Tibial nerve (tissue), 4 donors: ENCODE data around the gene FGB. TPM values are rescaled to one million over a fixed set of nuclear protein-coding genes. Genes with fewer than 3 reads are reported as not detected.

Experiments used
- DNase-seq, 2 donors: peaks; one replicate each; pipeline ENCODE4 v3.0.0-alpha.2; 2019; ENCODE audit warnings: low spot score in 2 of 2
- H3K27ac ChIP-seq, 4 donors: fragments of 200-600 bp; sonication (generic) in 3 of 4; one replicate each; pipeline ENCODE4 v1.5.1; 2017 to 2019; ENCODE audit warnings: mild to moderate bottlenecking in 1 of 4
- H3K27me3 ChIP-seq, 2 donors: fragments of 200-600 bp; sonication (generic) in 1 of 2; one replicate each; pipeline versions ENCODE4 v1.5.1 to v1.6.0; 2017 to 2019
- H3K36me3 ChIP-seq, 3 donors: fragments of 200-600 bp; sonication (generic); one replicate each; pipeline ENCODE4 v1.5.1; 2018 to 2019
- H3K4me1 ChIP-seq, 4 donors: fragments of 200-600 bp; sonication (generic) in 3 of 4; one replicate each; pipeline ENCODE4 v1.5.1; 2017 to 2019
- H3K4me3 ChIP-seq, 4 donors: fragments of 200-600 bp; sonication (generic) in 3 of 4; one replicate each; pipeline ENCODE4 v1.5.1; 2017 to 2019; ENCODE audit warnings: mild to moderate bottlenecking in 1 of 4, moderate library complexity in 1 of 4
- H3K9me3 ChIP-seq, 4 donors: fragments of 200-600 bp; sonication (generic) in 3 of 4; one replicate each; pipeline ENCODE4 v1.5.1; 2017 to 2019
- EP300 ChIP-seq, 2 donors: sonication (generic); formaldehyde crosslinking; IDR thresholded peaks; one replicate each; pipeline ENCODE4 v1.6.1; 2017; ENCODE audit warnings: antibody characterized with exemption in 2 of 2, mild to moderate bottlenecking in 1 of 2
- POLR2A ChIP-seq, 2 donors: fragments of 450-650 bp; IDR thresholded peaks; one replicate each; pipeline ENCODE4 v1.6.1; 2017; ENCODE audit warnings: antibody characterized with exemption in 2 of 2, mild to moderate bottlenecking in 2 of 2, moderate library complexity in 2 of 2
- WGBS, 2 donors: methylation state at CpG; one replicate each; pipeline ENCODE4 v1.1.5; 2018; 5-methylcytosine and 5-hydroxymethylcytosine counted together
- total RNA-seq, 4 donors: library from RNA; depleted of rRNA; stranded (reverse); fragments of >200 nt; gene quantifications; one replicate each; pipeline ENCODE4 v1.1.0, GENCODE V29; 2016
- TF ChIP-seq, protein P1 (sequence below), 5 experiments: fragments of 200-600 bp in 3 of 5; fragments of 450-650 bp in 2 of 5; sonication (generic) in 3 of 5; IDR thresholded peaks; one replicate each; pipeline ENCODE4 v1.5.1; 2016 to 2019; ENCODE audit warnings: antibody characterized with exemption in 5 of 5, mild to moderate bottlenecking in 3 of 5, moderate library complexity in 2 of 5

The FGB gene
- total RNA-seq, 4 donors from 2014 or later: not detected

DNA sequence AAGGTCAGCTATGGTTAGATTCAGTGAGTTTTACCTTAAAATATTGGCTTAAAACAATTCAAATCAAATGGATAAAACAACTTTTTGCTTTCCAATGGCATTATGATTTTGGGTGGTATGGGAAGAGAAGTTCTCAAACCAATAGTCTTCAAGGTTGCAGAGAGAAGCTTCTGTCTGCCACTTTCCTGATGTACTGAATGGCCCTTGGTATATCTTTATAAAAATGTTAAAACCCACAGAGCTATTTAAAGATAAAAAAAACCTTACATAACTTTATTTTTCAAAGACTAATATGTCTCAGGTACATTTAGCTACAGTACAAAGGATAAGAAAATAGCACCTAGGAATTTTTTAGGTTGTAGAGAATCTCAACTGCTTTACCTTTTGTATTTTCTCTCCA, 20.9 kb downstream of the FGB start:
- no peak overlapping the region for H3K27ac ChIP-seq
- H3K4me1 ChIP-seq: no peaks in the 10 kb centered on the region
- no peak for DNase-seq
- TF ChIP-seq EP300 (IDR thresholded peaks at IDR 0.05) (no peak), POLR2A (IDR thresholded peaks at IDR 0.05) (no peak)
- TF ChIP-seq, protein P1, sequence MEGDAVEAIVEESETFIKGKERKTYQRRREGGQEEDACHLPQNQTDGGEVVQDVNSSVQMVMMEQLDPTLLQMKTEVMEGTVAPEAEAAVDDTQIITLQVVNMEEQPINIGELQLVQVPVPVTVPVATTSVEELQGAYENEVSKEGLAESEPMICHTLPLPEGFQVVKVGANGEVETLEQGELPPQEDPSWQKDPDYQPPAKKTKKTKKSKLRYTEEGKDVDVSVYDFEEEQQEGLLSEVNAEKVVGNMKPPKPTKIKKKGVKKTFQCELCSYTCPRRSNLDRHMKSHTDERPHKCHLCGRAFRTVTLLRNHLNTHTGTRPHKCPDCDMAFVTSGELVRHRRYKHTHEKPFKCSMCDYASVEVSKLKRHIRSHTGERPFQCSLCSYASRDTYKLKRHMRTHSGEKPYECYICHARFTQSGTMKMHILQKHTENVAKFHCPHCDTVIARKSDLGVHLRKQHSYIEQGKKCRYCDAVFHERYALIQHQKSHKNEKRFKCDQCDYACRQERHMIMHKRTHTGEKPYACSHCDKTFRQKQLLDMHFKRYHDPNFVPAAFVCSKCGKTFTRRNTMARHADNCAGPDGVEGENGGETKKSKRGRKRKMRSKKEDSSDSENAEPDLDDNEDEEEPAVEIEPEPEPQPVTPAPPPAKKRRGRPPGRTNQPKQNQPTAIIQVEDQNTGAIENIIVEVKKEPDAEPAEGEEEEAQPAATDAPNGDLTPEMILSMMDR (IDR thresholded peaks at IDR 0.05): no peak
- H3K4me3 ChIP-seq: no peak overlapping the region
- no peaks in the 10 kb centered on the region for H3K36me3 ChIP-seq
- H3K9me3 ChIP-seq: no peaks in the 10 kb centered on the region
- no peaks in the 10 kb centered on the region for H3K27me3 ChIP-seq

DNA sequence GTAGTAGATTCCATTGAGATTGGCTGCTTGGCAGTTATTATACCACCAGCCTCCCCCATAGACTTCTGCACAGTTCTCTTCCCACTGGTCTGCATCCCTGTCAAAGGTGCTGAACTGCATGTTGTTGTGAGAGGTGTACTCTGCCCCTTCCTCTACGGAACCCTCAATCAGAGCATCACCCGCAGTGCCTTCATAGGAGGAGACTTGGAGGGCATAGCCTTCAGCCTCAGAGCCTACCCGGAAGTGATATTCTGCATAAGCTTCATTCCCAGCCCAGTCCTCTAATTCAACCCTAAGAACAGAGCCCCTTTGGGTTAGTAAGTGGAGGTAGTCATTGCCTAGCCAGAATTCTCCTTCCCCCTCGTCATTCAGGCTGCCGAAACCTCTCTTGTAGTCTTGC, 21.4 kb downstream of the FGB start:
- 89 to 92% methylated on average over 5 of the region's 5 CpGs for WGBS, 2 donors
- DNase-seq: no peak
- no peaks in the 10 kb centered on the region for H3K4me1 ChIP-seq
- H3K27me3 ChIP-seq: no peaks in the 10 kb centered on the region
- no peaks in the 10 kb centered on the region for H3K9me3 ChIP-seq
- no peak overlapping the region for H3K27ac ChIP-seq
- no peak overlapping the region for H3K4me3 ChIP-seq
- no peaks in the 10 kb centered on the region for H3K36me3 ChIP-seq
- TF ChIP-seq, protein P1 (IDR thresholded peaks at IDR 0.05): no peak
- TF ChIP-seq POLR2A (IDR thresholded peaks at IDR 0.05): no peak
- TF ChIP-seq EP300 (IDR thresholded peaks at IDR 0.05): no peak

DNA sequence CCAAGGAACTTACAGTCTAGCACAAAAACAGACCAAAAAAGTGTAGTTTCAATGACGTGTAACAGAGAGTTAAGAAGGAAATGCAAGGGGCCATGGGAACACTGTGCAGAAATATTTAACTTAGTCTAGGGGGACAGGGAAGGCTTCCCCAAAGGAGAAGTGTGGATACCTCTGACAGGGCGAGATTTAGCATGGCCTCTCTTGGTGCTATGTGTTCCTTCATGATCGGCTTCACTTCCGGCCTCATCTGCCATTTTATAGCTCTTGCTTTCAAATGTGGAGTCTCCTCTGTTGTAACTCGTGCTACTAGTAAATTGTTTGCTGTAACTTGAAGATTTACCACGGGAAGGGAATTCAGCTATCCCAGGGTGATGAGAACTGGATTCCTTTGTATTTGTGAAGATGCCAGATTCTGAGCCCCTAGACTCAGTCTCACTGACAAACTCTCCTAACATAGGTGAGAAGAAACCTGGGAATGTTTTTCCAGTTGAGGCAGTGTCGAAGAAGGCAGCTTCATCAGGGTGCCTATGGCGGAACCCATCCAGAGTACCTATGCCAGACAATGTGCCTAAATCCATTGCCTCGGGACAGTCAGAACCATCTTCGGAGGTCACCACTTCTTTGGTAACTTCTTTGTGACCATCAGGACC, 22.7 kb downstream of the FGB start:
- 85% methylated on average over 10 of the region's 10 CpGs for WGBS, 2 donors
- Histone ChIP-seq H3K4me3 (no peak overlapping the region), H3K36me3 (no peaks in the 10 kb centered on the region), H3K27me3 (no peaks in the 10 kb centered on the region), H3K27ac (no peak overlapping the region), H3K9me3 (no peaks in the 10 kb centered on the region), H3K4me1 (no peaks in the 10 kb centered on the region)
- TF ChIP-seq, protein P1 (IDR thresholded peaks at IDR 0.05): no peak
- no peak for TF ChIP-seq EP300 (IDR thresholded peaks at IDR 0.05)
- no peak for TF ChIP-seq POLR2A (IDR thresholded peaks at IDR 0.05)
- DNase-seq: no peak

DNA sequence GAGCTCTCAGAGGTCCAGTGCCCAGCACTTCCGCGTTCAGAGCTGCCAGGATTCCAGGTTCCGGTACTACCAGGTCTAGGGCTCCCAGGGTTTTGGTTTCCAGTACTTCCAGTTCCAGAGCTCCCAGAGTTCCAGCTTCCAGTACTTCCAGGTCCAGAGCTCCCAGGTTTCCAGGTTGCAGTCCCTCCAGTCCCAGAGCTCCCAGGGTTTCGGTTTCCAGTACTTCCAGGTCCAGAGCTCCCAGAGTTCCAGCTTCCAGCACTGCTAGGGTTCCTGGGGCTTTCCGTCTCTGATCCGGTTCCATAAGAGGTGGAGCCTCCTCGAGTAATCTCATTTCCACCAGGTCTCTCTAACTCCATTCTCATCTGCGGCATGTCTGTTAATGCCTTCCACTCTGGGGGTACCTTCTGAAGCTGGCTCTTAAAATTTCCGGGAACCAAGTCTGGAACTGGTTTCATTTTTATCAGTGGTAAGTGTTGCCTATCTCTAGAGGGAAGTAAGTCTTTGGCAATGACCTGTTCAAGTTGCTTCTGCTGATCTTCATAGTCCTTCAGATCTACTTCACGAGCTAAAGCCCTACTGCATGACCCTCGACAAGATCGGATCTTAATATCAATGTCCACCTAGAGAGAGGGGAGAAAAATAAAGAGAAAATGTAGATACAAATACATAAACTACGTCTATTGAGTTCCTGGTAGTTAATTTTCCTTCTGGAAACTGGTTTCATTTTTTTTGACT, 23.7 kb downstream of the FGB start:
- Histone ChIP-seq H3K4me1 (no peaks in the 10 kb centered on the region), H3K9me3 (no peaks in the 10 kb centered on the region), H3K27ac (no peak overlapping the region), H3K36me3 (no peaks in the 10 kb centered on the region), H3K4me3 (no peak overlapping the region), H3K27me3 (no peaks in the 10 kb centered on the region)
- 93% methylated on average over 9 to 13 of the region's 13 CpGs for WGBS, 2 donors
- TF ChIP-seq, protein P1 (IDR thresholded peaks at IDR 0.05): no peak
- TF ChIP-seq EP300 (IDR thresholded peaks at IDR 0.05) (no peak), POLR2A (IDR thresholded peaks at IDR 0.05) (no peak)
- no peak for DNase-seq

DNA sequence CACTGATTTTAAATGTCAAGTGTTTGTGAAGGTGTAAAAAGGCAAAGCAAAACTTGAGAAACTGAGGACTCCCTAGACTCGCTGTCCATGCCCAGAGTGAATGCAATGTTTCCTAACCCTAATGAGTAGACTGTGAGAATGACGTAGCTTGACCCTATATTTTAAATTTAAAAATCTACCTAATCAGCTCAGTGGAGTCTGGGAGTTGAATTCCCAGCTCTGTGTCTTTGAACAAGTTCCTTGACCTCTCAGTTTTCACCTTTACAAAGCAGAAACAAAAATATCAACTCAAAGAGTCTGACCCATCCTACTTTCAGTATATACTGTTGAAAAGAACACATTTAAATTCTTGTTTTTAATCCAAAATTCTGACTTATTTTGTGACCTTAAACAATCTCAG, 25.4 kb downstream of the FGB start:
- TF ChIP-seq, protein P1 (IDR thresholded peaks at IDR 0.05): no peak
- no peak for TF ChIP-seq EP300 (IDR thresholded peaks at IDR 0.05)
- TF ChIP-seq POLR2A (IDR thresholded peaks at IDR 0.05): no peak
- H3K4me1 ChIP-seq: no peaks in the 10 kb centered on the region
- no peak overlapping the region for H3K4me3 ChIP-seq
- H3K27me3 ChIP-seq: no peaks in the 10 kb centered on the region
- no peaks in the 10 kb centered on the region for H3K36me3 ChIP-seq
- 83% methylated on average over 2 of the region's 2 CpGs for WGBS, 2 donors
- no peak overlapping the region for H3K27ac ChIP-seq
- DNase-seq: no peak
- H3K9me3 ChIP-seq: no peaks in the 10 kb centered on the region
